Measurements from ENCODE around the gene FMO2. TPM values are rescaled to one million over a fixed set of nuclear protein-coding genes. Genes with fewer than 3 reads are reported as not detected.

The FMO2 gene, protein sequence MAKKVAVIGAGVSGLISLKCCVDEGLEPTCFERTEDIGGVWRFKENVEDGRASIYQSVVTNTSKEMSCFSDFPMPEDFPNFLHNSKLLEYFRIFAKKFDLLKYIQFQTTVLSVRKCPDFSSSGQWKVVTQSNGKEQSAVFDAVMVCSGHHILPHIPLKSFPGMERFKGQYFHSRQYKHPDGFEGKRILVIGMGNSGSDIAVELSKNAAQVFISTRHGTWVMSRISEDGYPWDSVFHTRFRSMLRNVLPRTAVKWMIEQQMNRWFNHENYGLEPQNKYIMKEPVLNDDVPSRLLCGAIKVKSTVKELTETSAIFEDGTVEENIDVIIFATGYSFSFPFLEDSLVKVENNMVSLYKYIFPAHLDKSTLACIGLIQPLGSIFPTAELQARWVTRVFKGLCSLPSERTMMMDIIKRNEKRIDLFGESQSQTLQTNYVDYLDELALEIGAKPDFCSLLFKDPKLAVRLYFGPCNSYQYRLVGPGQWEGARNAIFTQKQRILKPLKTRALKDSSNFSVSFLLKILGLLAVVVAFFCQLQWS
- total RNA-seq (0.61 TPM), polyA plus RNA-seq (5.5 TPM)
- long read RNA-seq, donor 1: 0 reads
- long read RNA-seq, donor 2, partial matches to known transcripts: 0 of 1 reads
- long read RNA-seq, donor 2, other reads (novel, unspliced or antisense): 0 of 1 reads
- long read RNA-seq, donor 3: 0 reads
- long read RNA-seq, donor 4: 0 reads
- long read RNA-seq, donor 5: 0 reads
- long read RNA-seq, donor 6: 0 reads
- long read RNA-seq, donor 7: 0 reads
- long read RNA-seq, donor 8: 0 reads
- long read RNA-seq, donor 9: 0 reads
- long read RNA-seq, donor 10: 0 reads

DNA sequence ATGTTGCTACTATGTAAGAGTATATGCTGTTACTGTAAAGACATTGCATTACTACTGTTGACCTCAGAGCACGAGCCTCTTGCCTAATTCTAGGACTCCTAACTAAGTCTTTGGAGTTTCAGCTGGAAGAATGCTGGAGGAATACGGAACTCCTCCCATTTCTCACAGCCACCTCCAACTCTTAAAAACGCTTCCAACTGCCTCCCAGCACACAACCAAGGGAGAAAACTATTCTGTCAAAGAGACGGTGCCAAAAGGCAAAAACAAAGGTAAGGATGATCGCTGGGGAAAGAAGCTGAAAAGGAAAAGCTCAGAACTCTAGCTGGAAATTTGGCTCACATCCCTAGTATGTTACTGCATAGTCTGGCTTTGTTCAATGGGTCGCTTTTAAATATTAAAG is at the start of gene FMO2:
Gene FMO2 (plus strand): TSS at position 210 of the 400 bp plus-strand sequence. CDS start 414 bp downstream, outside the sequence.
- WGBS: 83% methylated on average over 6 of the region's 6 CpGs
- Histone ChIP-seq H3K9me3 (ENCODE audit: control insufficient read depth in 2 of 2, insufficient read depth in 1 of 2, low read length in 1 of 2) (no peaks in the 10 kb centered on the region), H3K36me3 (ENCODE audit: control insufficient read depth in 2 of 2, insufficient read depth in 2 of 2, low read length in 1 of 2) (no peaks in the 10 kb centered on the region), H3K4me1 (ENCODE audit: control insufficient read depth in 2 of 2, insufficient read depth in 2 of 2, low read length in 2 of 2) (no peaks in the 10 kb centered on the region), H3K27me3 (ENCODE audit: control insufficient read depth in 2 of 2, insufficient read depth in 1 of 2, low read length in 1 of 2) (no peaks in the 10 kb centered on the region), H3K27ac (ENCODE audit: low read depth in 1 of 2, low read length in 1 of 2) (no peak within 1 kb of the TSS), H3K4me3 (ENCODE audit: low read length in 2 of 2) (no peak within 1 kb of the TSS)
- no peak for DNase-seq (ENCODE audit: low read depth in 6 of 9, low spot score in 9 of 9)

DNA sequence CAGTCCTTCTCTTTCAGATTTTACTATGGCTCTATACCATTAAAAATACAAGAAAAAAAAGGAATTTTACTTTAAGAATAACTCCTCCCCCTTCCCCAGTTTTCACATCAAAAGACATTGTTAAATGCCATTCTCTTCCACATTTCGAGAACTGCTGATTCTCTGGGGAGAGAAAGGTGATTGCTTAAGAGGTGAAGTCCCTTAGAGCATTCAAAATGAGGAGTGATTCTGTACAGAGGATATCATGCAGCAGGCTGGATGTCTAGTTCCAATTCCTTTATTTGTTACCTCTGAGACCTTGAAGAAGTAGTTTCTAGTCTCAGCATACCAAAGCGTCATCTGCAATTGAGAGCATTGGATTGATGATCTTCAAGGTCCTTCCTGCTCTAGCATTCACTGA is 47.5 kb upstream of the FMO2 start:
- Histone ChIP-seq H3K4me3 (ENCODE audit: low read length in 2 of 2) (no peak overlapping the region), H3K27ac (ENCODE audit: low read depth in 1 of 2, low read length in 1 of 2) (no peak overlapping the region), H3K36me3 (ENCODE audit: control insufficient read depth in 2 of 2, insufficient read depth in 2 of 2, low read length in 1 of 2) (no peaks in the 10 kb centered on the region), H3K9me3 (ENCODE audit: control insufficient read depth in 2 of 2, insufficient read depth in 1 of 2, low read length in 1 of 2) (no peaks in the 10 kb centered on the region), H3K4me1 (ENCODE audit: control insufficient read depth in 2 of 2, insufficient read depth in 2 of 2, low read length in 2 of 2) (no peaks in the 10 kb centered on the region), H3K27me3 (ENCODE audit: control insufficient read depth in 2 of 2, insufficient read depth in 1 of 2, low read length in 1 of 2) (no peaks in the 10 kb centered on the region)
- DNase-seq (ENCODE audit: low read depth in 6 of 9, low spot score in 9 of 9): no peak
- 80% methylated on average over 2 of the region's 2 CpGs for WGBS

DNA sequence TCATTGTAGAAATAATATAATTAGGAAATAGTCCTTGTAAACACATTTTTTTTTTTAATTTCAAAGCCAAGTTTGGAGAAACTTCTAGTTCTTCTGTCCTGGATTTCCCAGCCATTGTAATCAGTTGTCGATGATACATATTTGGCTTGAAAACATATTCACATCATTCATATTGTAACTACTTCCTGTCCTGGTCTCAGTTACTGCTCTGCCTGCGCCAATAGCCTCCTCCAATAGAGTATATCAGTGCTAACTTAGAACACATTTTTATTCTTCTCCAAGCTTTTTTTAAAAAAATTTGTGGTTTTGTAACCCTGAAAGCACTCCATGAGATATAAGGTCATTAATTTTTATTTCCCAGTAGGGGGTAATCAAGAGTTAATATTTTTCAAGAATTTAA is 46.1 kb upstream of the FMO2 start:
- no peaks in the 10 kb centered on the region for H3K4me1 ChIP-seq (ENCODE audit: control insufficient read depth in 2 of 2, insufficient read depth in 2 of 2, low read length in 2 of 2)

DNA sequence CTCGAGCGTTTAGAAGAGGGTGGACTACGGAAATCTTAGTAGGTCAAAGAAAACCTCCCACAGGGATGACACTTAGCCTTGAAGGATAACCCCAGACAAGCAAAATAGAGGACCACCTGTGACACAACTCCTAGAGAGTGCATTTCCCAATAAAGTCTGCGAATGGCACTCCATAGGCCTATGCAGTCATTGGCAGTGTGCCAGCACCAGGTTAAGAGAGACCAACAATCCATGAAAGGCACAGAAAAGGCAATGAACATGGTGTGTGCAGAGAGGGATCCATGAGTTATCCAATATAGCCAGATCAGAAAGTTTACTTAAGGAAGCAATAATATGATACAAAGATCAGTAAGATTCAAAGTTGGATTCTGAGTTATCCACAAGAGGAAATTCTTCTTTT is 45.2 kb upstream of the FMO2 start:
- DNase-seq (ENCODE audit: low read depth in 6 of 9, low spot score in 9 of 9): no peak
- no peaks in the 10 kb centered on the region for H3K9me3 ChIP-seq (ENCODE audit: control insufficient read depth in 2 of 2, insufficient read depth in 1 of 2, low read length in 1 of 2)
- no peaks in the 10 kb centered on the region for H3K36me3 ChIP-seq (ENCODE audit: control insufficient read depth in 2 of 2, insufficient read depth in 2 of 2, low read length in 1 of 2)
- no peak overlapping the region for H3K27ac ChIP-seq (ENCODE audit: low read depth in 1 of 2, low read length in 1 of 2)
- H3K4me3 ChIP-seq (ENCODE audit: low read length in 2 of 2): no peak overlapping the region
- no peaks in the 10 kb centered on the region for H3K4me1 ChIP-seq (ENCODE audit: control insufficient read depth in 2 of 2, insufficient read depth in 2 of 2, low read length in 2 of 2)
- H3K27me3 ChIP-seq (ENCODE audit: control insufficient read depth in 2 of 2, insufficient read depth in 1 of 2, low read length in 1 of 2): no peaks in the 10 kb centered on the region
- WGBS: 86% methylated on average over 4 of the region's 4 CpGs

More for the DNA sequence above, 46.1 kb upstream of the FMO2 start:
- no peaks in the 10 kb centered on the region for H3K9me3 ChIP-seq (ENCODE audit: control insufficient read depth in 2 of 2, insufficient read depth in 1 of 2, low read length in 1 of 2)
- WGBS: 94% methylated on average over 2 of the region's 2 CpGs
- H3K27ac ChIP-seq (ENCODE audit: low read depth in 1 of 2, low read length in 1 of 2): no peak overlapping the region
- no peaks in the 10 kb centered on the region for H3K36me3 ChIP-seq (ENCODE audit: control insufficient read depth in 2 of 2, insufficient read depth in 2 of 2, low read length in 1 of 2)
- no peak overlapping the region for H3K4me3 ChIP-seq (ENCODE audit: low read length in 2 of 2)
- H3K27me3 ChIP-seq (ENCODE audit: control insufficient read depth in 2 of 2, insufficient read depth in 1 of 2, low read length in 1 of 2): no peaks in the 10 kb centered on the region
- DNase-seq (ENCODE audit: low read depth in 6 of 9, low spot score in 9 of 9): no peak

DNA sequence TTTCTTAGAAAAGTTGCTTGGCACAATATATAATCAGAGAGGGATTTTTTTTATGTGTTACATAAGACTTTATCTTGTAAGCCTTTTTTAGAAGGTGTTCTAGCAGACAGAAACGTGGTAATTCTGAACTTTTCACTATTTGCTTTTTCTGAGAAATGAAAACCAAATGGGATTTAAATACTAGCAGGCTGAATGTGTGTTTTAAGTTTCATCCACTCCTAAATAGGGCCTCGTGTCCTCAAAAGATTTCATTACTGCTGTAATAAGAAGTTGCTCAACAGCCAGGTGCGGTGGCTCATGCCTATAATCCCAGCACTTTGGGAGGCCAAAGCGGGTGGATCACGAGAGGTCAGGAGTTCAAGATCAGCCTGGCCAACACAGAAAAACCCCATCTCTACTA is 44.7 kb upstream of the FMO2 start:
- Histone ChIP-seq H3K36me3 (ENCODE audit: control insufficient read depth in 2 of 2, insufficient read depth in 2 of 2, low read length in 1 of 2) (no peaks in the 10 kb centered on the region), H3K9me3 (ENCODE audit: control insufficient read depth in 2 of 2, insufficient read depth in 1 of 2, low read length in 1 of 2) (no peaks in the 10 kb centered on the region), H3K27me3 (ENCODE audit: control insufficient read depth in 2 of 2, insufficient read depth in 1 of 2, low read length in 1 of 2) (no peaks in the 10 kb centered on the region), H3K4me3 (ENCODE audit: low read length in 2 of 2) (no peak overlapping the region), H3K27ac (ENCODE audit: low read depth in 1 of 2, low read length in 1 of 2) (no peak overlapping the region), H3K4me1 (ENCODE audit: control insufficient read depth in 2 of 2, insufficient read depth in 2 of 2, low read length in 2 of 2) (no peaks in the 10 kb centered on the region)
- 86% methylated on average over 5 of the region's 5 CpGs for WGBS
- no peak for DNase-seq (ENCODE audit: low read depth in 6 of 9, low spot score in 9 of 9)

DNA sequence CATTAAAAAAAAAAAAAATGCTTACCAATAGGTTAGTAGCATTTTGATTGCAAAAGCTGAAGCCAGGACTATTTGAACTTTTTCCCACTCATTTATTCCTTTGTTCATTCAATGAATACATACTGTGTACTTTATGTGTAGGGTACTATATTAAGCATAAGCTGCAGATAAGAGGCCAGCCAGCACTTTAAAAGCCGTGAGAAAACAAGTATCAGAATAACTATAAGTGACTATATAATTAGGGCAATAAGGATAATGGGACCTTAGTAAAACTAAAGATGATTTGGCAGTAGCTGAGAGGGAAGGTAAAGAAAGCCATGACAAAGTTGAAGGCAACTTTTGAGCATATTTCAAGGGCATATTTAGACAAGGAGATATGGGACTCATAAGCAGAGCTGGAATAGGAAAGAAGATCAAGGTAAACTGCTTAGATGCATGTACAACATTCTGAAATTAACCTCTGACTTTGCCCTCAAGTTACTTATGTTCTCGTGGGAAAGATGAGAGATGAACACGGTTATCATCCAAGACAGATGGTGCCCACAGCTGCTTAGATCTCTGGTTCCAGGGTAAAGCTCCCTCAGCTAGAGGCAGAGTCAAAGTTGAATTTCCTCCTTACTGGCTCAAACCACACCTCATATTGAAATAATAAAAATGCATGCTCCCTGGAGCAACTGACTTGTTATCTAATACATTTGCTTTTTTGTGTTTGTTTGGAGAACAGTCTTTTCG is 44.0 kb upstream of the FMO2 start:
- H3K36me3 ChIP-seq (ENCODE audit: control insufficient read depth in 2 of 2, insufficient read depth in 2 of 2, low read length in 1 of 2): no peaks in the 10 kb centered on the region
- no peaks in the 10 kb centered on the region for H3K9me3 ChIP-seq (ENCODE audit: control insufficient read depth in 2 of 2, insufficient read depth in 1 of 2, low read length in 1 of 2)
- 84% methylated on average over 4 of the region's 4 CpGs for WGBS
- H3K27ac ChIP-seq (ENCODE audit: low read depth in 1 of 2, low read length in 1 of 2): no peak overlapping the region
- H3K4me3 ChIP-seq (ENCODE audit: low read length in 2 of 2): no peak overlapping the region
- no peak for DNase-seq (ENCODE audit: low read depth in 6 of 9, low spot score in 9 of 9)
- no peaks in the 10 kb centered on the region for H3K4me1 ChIP-seq (ENCODE audit: control insufficient read depth in 2 of 2, insufficient read depth in 2 of 2, low read length in 2 of 2)
- no peaks in the 10 kb centered on the region for H3K27me3 ChIP-seq (ENCODE audit: control insufficient read depth in 2 of 2, insufficient read depth in 1 of 2, low read length in 1 of 2)

DNA sequence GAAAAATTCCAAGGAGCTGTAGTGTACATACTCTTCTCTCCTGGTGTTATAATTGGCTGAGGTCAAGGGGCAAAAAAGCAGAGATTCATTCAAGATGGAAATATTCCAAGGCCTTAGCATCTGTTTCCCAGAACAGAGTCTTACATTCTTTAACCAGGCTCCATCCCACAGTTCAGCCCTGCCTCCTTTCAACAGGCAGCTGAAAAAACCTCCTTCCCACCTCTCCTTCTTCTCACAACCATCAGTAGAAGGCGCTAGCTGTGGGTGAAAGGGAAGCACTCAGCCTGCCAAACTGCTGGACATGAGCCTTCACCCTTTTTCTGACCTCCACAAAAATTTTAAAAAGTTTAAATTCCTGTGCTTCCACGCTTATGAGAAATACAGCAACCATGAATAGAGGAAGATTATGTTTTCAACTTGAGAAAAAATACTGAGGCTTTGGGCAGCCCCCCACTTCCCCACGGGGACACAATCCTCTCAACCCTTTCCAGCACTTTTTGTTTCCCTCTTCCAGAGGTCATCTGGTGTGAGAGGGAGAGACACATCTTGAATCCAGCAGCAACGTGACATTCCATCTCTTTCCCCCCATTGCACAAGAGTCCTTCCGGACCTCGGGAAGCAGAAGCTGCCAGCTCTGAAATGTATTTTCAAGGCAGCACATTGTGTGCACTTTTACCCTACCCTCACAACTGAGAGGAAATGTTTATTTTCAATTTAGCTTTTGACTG is 43.2 kb upstream of the FMO2 start:
- 27% methylated on average over 6 of the region's 6 CpGs for WGBS
- H3K27me3 ChIP-seq (ENCODE audit: control insufficient read depth in 2 of 2, insufficient read depth in 1 of 2, low read length in 1 of 2): no peaks in the 10 kb centered on the region
- H3K27ac ChIP-seq (ENCODE audit: low read depth in 1 of 2, low read length in 1 of 2): no peak overlapping the region
- H3K4me3 ChIP-seq (ENCODE audit: low read length in 2 of 2): no peak overlapping the region
- DNase-seq (ENCODE audit: low read depth in 6 of 9, low spot score in 9 of 9): no peak
- no peaks in the 10 kb centered on the region for H3K4me1 ChIP-seq (ENCODE audit: control insufficient read depth in 2 of 2, insufficient read depth in 2 of 2, low read length in 2 of 2)
- no peaks in the 10 kb centered on the region for H3K36me3 ChIP-seq (ENCODE audit: control insufficient read depth in 2 of 2, insufficient read depth in 2 of 2, low read length in 1 of 2)
- no peaks in the 10 kb centered on the region for H3K9me3 ChIP-seq (ENCODE audit: control insufficient read depth in 2 of 2, insufficient read depth in 1 of 2, low read length in 1 of 2)

DNA sequence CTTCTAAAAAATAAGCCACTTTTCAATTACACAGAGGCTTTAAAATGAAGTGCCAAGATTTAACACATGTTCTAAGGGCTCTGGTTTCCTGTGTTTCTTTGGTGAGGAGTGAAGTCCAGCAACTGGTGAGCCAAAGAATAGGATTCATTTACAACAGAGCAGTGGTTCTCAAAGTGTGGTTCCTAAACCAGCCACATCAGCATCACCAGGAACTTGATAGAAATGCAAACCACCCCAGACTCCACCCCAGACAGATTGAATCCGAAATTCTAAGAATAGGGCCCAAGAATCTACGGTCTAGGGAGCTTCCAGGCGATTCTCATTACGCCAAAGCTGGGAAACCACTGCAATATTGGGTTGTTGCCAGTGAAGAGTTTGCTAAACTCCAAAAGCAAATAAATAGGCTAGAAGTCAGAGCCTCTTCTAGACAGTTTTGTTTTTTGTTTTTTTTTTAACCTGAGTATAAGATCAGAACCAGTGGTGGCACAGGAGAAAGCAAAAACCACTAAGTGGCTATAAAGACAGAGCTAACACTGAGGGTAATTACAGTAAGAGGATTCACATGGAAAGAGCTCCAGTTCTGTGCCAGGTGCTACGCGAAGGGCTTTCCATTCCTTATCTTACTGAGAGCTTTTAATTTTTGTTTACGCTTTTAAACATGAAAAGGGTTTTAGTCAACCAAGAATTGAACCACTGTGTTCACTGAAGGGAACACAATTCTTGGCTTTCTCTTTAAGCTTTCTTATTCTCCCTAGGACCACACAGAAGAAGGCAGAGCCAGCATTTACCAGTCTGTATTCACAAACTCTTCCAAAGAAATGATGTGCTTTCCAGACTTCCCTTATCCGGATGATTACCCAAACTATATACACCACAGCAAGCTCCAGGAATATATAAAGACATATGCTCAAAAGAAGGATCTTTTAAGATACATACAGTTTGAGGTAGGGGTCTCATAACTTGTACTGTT is 42.4 kb upstream of the FMO2 start:
- Histone ChIP-seq H3K4me1 (ENCODE audit: control insufficient read depth in 2 of 2, insufficient read depth in 2 of 2, low read length in 2 of 2) (no peaks in the 10 kb centered on the region), H3K36me3 (ENCODE audit: control insufficient read depth in 2 of 2, insufficient read depth in 2 of 2, low read length in 1 of 2) (no peaks in the 10 kb centered on the region), H3K27me3 (ENCODE audit: control insufficient read depth in 2 of 2, insufficient read depth in 1 of 2, low read length in 1 of 2) (no peaks in the 10 kb centered on the region), H3K9me3 (ENCODE audit: control insufficient read depth in 2 of 2, insufficient read depth in 1 of 2, low read length in 1 of 2) (no peaks in the 10 kb centered on the region), H3K27ac (ENCODE audit: low read depth in 1 of 2, low read length in 1 of 2) (peak overlapping the region in 1 of 2 donors; percentile 64), H3K4me3 (ENCODE audit: low read length in 2 of 2) (no peak overlapping the region)
- DNase-seq (ENCODE audit: low read depth in 6 of 9, low spot score in 9 of 9): no peak
- WGBS: 89% methylated on average over 8 of the region's 8 CpGs

Measured in thymus (tissue), 14 donors.